Liver (tissue), 9 donors: Measurements from ENCODE around the gene SLC2A9. TPM values are rescaled to one million over a fixed set of nuclear protein-coding genes. Genes with fewer than 3 reads are reported as not detected.

ENCODE experiments used
- DNase-seq: peaks from one replicate; pipeline ENCODE4 v3.0.0-alpha.2; 2017; ENCODE audit warnings: low spot score
- H3K27ac ChIP-seq, 2 donors: one replicate each; pipeline ENCODE4 v1.7.0; 2013; ENCODE audit warnings: inconsistent platforms in 2 of 2, low read length in 2 of 2, control low read depth in 1 of 2, low read depth in 1 of 2, mild to moderate bottlenecking in 1 of 2
- H3K27me3 ChIP-seq, 4 donors: one replicate each; pipeline versions ENCODE4 v1.6.1 to v1.7.0; 2013; ENCODE audit warnings: low read length in 3 of 4, inconsistent platforms in 1 of 4, mild to moderate bottlenecking in 1 of 4, moderate library complexity in 1 of 4; ENCODE audit not compliant: control insufficient read depth in 4 of 4, insufficient read depth in 4 of 4
- H3K36me3 ChIP-seq, 4 donors: one replicate each; pipeline versions ENCODE4 v1.6.1 to v1.7.0; 2013; ENCODE audit warnings: low read length in 3 of 4, mild to moderate bottlenecking in 3 of 4, low read depth in 1 of 4, moderate library complexity in 1 of 4; ENCODE audit not compliant: control insufficient read depth in 4 of 4, insufficient read depth in 3 of 4
- H3K4me1 ChIP-seq, 4 donors: one replicate each; pipeline versions ENCODE4 v1.6.1 to v1.7.0; 2013; ENCODE audit warnings: low read length in 3 of 4, mild to moderate bottlenecking in 3 of 4, moderate library complexity in 1 of 4; ENCODE audit not compliant: control insufficient read depth in 4 of 4, insufficient read depth in 4 of 4
- H3K4me3 ChIP-seq, 3 donors: one replicate each; pipeline versions ENCODE4 v1.6.1 to v1.7.0; 2013; ENCODE audit warnings: low read length in 3 of 3, control low read depth in 1 of 3, low read depth in 1 of 3, mild to moderate bottlenecking in 1 of 3
- H3K9ac ChIP-seq, 2 donors: one replicate each; pipeline ENCODE4 v1.7.0; 2013; ENCODE audit warnings: low read length in 2 of 2, mild to moderate bottlenecking in 2 of 2, moderate library complexity in 2 of 2, control low read depth in 1 of 2, low read depth in 1 of 2
- H3K9me3 ChIP-seq, 4 donors: one replicate each; pipeline versions ENCODE4 v1.6.1 to v1.7.0; 2013; ENCODE audit warnings: low read length in 3 of 4; ENCODE audit not compliant: control insufficient read depth in 4 of 4
- ATF3 ChIP-seq: IDR thresholded peaks from 2 replicates; pipeline ENCODE4 v1.6.1; 2016; ENCODE audit warnings: antibody characterized with exemption
- CTCF ChIP-seq: fragments of 150-350 bp; IDR thresholded peaks from 2 replicates; pipeline ENCODE4 v1.5.1; 2017; ENCODE audit warnings: improper control_type of control experiment, low read depth, low read length; ENCODE audit not compliant: missing input control
- EGR1 ChIP-seq, 2 donors: IDR thresholded peaks; 2 replicates each; pipeline ENCODE4 v1.6.1; 2016 to 2018; ENCODE audit warnings: antibody characterized with exemption in 2 of 2, low read depth in 2 of 2
- FOXA1 ChIP-seq: IDR thresholded peaks from 2 replicates; pipeline ENCODE4 v1.6.1; 2016; ENCODE audit warnings: antibody characterized with exemption
- FOXA2 ChIP-seq: IDR thresholded peaks from 2 replicates; pipeline ENCODE4 v1.6.1; 2016; ENCODE audit warnings: antibody characterized with exemption
- GABPA ChIP-seq, 2 donors: IDR thresholded peaks in 1 of 2; conservative IDR thresholded peaks in 1 of 2; 2 replicates each; pipeline ENCODE4 v1.6.1; 2016; ENCODE audit warnings: antibody characterized with exemption in 2 of 2, mild to moderate bottlenecking in 1 of 2, moderate library complexity in 1 of 2
- HNF4A ChIP-seq, 2 donors: conservative IDR thresholded peaks; 2 replicates each; pipeline ENCODE4 v1.6.1; 2016; ENCODE audit warnings: antibody characterized with exemption in 2 of 2, mild to moderate bottlenecking in 2 of 2
- HNF4G ChIP-seq: IDR thresholded peaks from 2 replicates; pipeline ENCODE4 v1.6.1; 2016; ENCODE audit warnings: antibody characterized with exemption
- JUND ChIP-seq, 2 donors: IDR thresholded peaks; 2 replicates each; pipeline ENCODE4 v1.6.1; 2016; ENCODE audit warnings: antibody characterized with exemption in 2 of 2
- NR2F2 ChIP-seq: IDR thresholded peaks from 2 replicates; pipeline ENCODE4 v1.6.1; 2016; ENCODE audit warnings: antibody characterized with exemption
- RAD21 ChIP-seq, 2 donors: IDR thresholded peaks; 2 replicates each; pipeline ENCODE4 v1.6.1; 2016; ENCODE audit warnings: antibody characterized with exemption in 2 of 2, mild to moderate bottlenecking in 2 of 2
- RXRA ChIP-seq, 2 donors: IDR thresholded peaks; 2 replicates each; pipeline ENCODE4 v1.6.1; 2017 to 2018; ENCODE audit warnings: antibody characterized with exemption in 2 of 2, mild to moderate bottlenecking in 1 of 2
- SP1 ChIP-seq: IDR thresholded peaks from 2 replicates; pipeline ENCODE4 v1.6.1; 2018; ENCODE audit warnings: antibody characterized with exemption, mild to moderate bottlenecking
- TAF1 ChIP-seq: conservative IDR thresholded peaks from 2 replicates; pipeline ENCODE4 v1.6.1; 2016; ENCODE audit warnings: antibody characterized with exemption, mild to moderate bottlenecking
- YY1 ChIP-seq: IDR thresholded peaks from 2 replicates; pipeline ENCODE4 v1.6.1; 2016; ENCODE audit warnings: antibody characterized with exemption, mild to moderate bottlenecking
- ZBTB33 ChIP-seq: IDR thresholded peaks from 2 replicates; pipeline ENCODE4 v1.6.1; 2016; ENCODE audit warnings: antibody characterized with exemption
- WGBS: extraction: QIAGEN DNeasy Blood & Tissue Kit; methylation state at CpG from one replicate; pipeline ENCODE4 v1.1.7; 2013; 5-methylcytosine and 5-hydroxymethylcytosine counted together
- polyA plus RNA-seq, 2 donors: library from polyadenylated mRNA; stranded (reverse) in 1 of 2; unstranded in 1 of 2; fragments of 200-250 nt in 1 of 2; fragments of >200 nt in 1 of 2; fragmentation: Nextera tagmentation in 1 of 2; extraction: Ambion mirVana in 1 of 2; gene quantifications; one replicate each; pipeline versions ENCODE4 v1.2.1 to v1.2.3, GENCODE V29; 2013 to 2015
- total RNA-seq, 2 donors: library from RNA; depleted of rRNA; stranded (reverse); fragments of >200 nt; gene quantifications; one replicate each; pipeline ENCODE4 v1.2.3, GENCODE V29; 2014
- TF ChIP-seq, protein P1 (sequence below): IDR thresholded peaks from 2 replicates; pipeline ENCODE4 v1.6.1; 2016; ENCODE audit warnings: antibody characterized with exemption
- TF ChIP-seq, protein P2 (sequence below): IDR thresholded peaks from 2 replicates; pipeline ENCODE4 v1.6.1; 2016; ENCODE audit warnings: antibody characterized with exemption, mild to moderate bottlenecking
- donor health status: healthy.
- donor health status: healthy.
- donor health status: healthy.
- donor health status: healthy.
- donor health status: healthy.

The SLC2A9 gene
- total and polyA plus RNA-seq, 4 donors: 6.2 to 49.0 (median 21.6) TPM

DNA sequence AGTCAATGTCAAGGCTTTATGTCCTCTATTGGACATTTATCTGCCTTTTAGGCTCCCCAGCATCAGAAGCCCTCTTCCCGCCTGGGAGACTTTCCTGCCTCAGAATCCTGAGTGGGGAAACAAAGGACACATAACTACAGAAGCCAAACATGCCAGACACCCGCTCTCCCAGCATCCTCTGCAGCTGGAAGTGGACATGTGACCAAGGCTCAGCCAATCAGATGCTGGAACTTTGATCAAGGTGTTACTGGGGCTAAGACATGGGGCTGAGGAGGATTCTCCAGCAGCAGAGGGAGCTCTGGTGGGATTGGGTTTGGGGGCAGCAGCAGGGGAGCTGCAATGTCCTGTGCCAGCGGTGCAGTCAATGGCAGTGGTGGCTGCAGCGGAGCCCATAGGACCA lies 19.5 kb downstream of the SLC2A9 start:
- no peak overlapping the region for H3K27ac ChIP-seq
- over 99% methylated on average over 4 of the region's 4 CpGs for WGBS
- H3K4me1 ChIP-seq: peaks cover 22 to 38% (median 31%) of the 10 kb centered on the region in 4 donors
- no peak for DNase-seq
- no peaks in the 10 kb centered on the region for H3K36me3 ChIP-seq
- H3K27me3 ChIP-seq: no peaks in the 10 kb centered on the region
- TF ChIP-seq FOXA2 (no peak), RXRA (IDR thresholded peaks at IDR 0.05) (no peak), ATF3 (no peak), CTCF (no peak), NR2F2 (no peak)
- TF ChIP-seq, protein P1, sequence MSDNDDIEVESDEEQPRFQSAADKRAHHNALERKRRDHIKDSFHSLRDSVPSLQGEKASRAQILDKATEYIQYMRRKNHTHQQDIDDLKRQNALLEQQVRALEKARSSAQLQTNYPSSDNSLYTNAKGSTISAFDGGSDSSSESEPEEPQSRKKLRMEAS: no peak
- H3K9ac ChIP-seq: no peak overlapping the region
- no peaks in the 10 kb centered on the region for H3K9me3 ChIP-seq
- no peak overlapping the region for H3K4me3 ChIP-seq

GRCh38 chr4:9999956-10000561 lies 21.2 kb downstream of the SLC2A9 start:
- Histone ChIP-seq H3K4me1 (peaks cover 10 to 22% (median 17%) of the 10 kb centered on the region in 4 donors), H3K9ac (no peak overlapping the region), H3K4me3 (no peak overlapping the region), H3K27ac (no peak overlapping the region), H3K36me3 (peaks cover 0 to 2% (median 0%) of the 10 kb centered on the region in 4 donors), H3K9me3 (no peaks in the 10 kb centered on the region), H3K27me3 (no peaks in the 10 kb centered on the region)
- WGBS: 72% methylated on average over 4 of the region's 4 CpGs
- TF ChIP-seq RAD21 (IDR thresholded peaks at IDR 0.05): no peak
- TF ChIP-seq TAF1: no peak
- TF ChIP-seq, protein P2, sequence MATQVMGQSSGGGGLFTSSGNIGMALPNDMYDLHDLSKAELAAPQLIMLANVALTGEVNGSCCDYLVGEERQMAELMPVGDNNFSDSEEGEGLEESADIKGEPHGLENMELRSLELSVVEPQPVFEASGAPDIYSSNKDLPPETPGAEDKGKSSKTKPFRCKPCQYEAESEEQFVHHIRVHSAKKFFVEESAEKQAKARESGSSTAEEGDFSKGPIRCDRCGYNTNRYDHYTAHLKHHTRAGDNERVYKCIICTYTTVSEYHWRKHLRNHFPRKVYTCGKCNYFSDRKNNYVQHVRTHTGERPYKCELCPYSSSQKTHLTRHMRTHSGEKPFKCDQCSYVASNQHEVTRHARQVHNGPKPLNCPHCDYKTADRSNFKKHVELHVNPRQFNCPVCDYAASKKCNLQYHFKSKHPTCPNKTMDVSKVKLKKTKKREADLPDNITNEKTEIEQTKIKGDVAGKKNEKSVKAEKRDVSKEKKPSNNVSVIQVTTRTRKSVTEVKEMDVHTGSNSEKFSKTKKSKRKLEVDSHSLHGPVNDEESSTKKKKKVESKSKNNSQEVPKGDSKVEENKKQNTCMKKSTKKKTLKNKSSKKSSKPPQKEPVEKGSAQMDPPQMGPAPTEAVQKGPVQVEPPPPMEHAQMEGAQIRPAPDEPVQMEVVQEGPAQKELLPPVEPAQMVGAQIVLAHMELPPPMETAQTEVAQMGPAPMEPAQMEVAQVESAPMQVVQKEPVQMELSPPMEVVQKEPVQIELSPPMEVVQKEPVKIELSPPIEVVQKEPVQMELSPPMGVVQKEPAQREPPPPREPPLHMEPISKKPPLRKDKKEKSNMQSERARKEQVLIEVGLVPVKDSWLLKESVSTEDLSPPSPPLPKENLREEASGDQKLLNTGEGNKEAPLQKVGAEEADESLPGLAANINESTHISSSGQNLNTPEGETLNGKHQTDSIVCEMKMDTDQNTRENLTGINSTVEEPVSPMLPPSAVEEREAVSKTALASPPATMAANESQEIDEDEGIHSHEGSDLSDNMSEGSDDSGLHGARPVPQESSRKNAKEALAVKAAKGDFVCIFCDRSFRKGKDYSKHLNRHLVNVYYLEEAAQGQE: no peak
- no peak for TF ChIP-seq HNF4G
- TF ChIP-seq SP1: no peak
- TF ChIP-seq JUND (IDR thresholded peaks at IDR 0.05): no peak
- TF ChIP-seq HNF4A (conservative IDR thresholded peaks at IDR 0.05): no peak
- TF ChIP-seq ZBTB33: no peak
- TF ChIP-seq EGR1 (IDR thresholded peaks at IDR 0.05; ENCODE audit: low read depth in 2 of 2): no peak
- no peak for TF ChIP-seq ATF3
- TF ChIP-seq, protein P1: no peak
- TF ChIP-seq NR2F2: no peak
- no peak for TF ChIP-seq YY1
- no peak for TF ChIP-seq CTCF
- TF ChIP-seq FOXA2: no peak
- no peak for TF ChIP-seq GABPA (IDR thresholded peaks at IDR 0.05 in 1 of 2, conservative IDR thresholded peaks at IDR 0.05 in 1 of 2)
- TF ChIP-seq FOXA1: no peak
- DNase-seq: no peak
